Activated T-helper 1 cell treated with anti-CD3 and anti-CD28 coated beads, Interleukin-12 subunit alpha, Interleukin-12 subunit beta, Interleukin-2, Interleukin-4 antibody, amounts not matched to agents 30 ng/mL and 10 ng/mL and 1 ng/mL, durations not matched to agents 14 hours and 24 hours and 36 hours (primary cell): ENCODE measurements around the gene ARSB. TPM values are rescaled to one million over a fixed set of nuclear protein-coding genes. Genes with fewer than 3 reads are reported as not detected.

Experiments used
- DNase-seq: peaks from one replicate; pipeline ENCODE4 v3.0.0; 2021; ENCODE audit warnings: low spot score
- H3K27ac Mint-ChIP-seq: one replicate; pipeline ENCODE4 v1.8.0; 2021; ENCODE audit warnings: mild to moderate bottlenecking, mixed read lengths
- H3K27me3 Mint-ChIP-seq: one replicate; pipeline ENCODE4 v1.8.0; 2022; ENCODE audit warnings: mild to moderate bottlenecking, moderate library complexity, mixed read lengths; ENCODE audit not compliant: insufficient read depth
- H3K36me3 Mint-ChIP-seq: one replicate; pipeline ENCODE4 v1.8.0; 2021; ENCODE audit warnings: low read depth, mixed read lengths
- H3K4me1 Mint-ChIP-seq: one replicate; pipeline ENCODE4 v1.8.0; 2021; ENCODE audit warnings: low read depth, mixed read lengths
- H3K4me3 Mint-ChIP-seq: one replicate; pipeline ENCODE4 v1.8.0; 2021; ENCODE audit warnings: mild to moderate bottlenecking, moderate library complexity, mixed read lengths
- H3K9me3 Mint-ChIP-seq: one replicate; pipeline ENCODE4 v1.8.0; 2021; ENCODE audit warnings: mixed read lengths
- intact Hi-C: fragments of 100-400 bp; cut with micrococcal nuclease; formaldehyde crosslinking; loops from one replicate; pipeline ENCODE4 v1.15.1; 2024
- total RNA-seq: library from RNA; stranded (reverse); gene quantifications from 2 replicates; pipeline ENCODE4 v1.2.3, GENCODE V29; 2022

ARSB gene
- total RNA-seq, 1 donor from 2014 or later = 11.3 TPM

GRCh38 chr5:78810098-78810920 is 174.8 kb downstream of the ARSB start:
- H3K9me3 Mint-ChIP-seq = no peaks in the 10 kb centered on the region
- no peak for DNase-seq
- intact Hi-C loops = no loop called here
- H3K4me3 Mint-ChIP-seq = no peak overlapping the region
- no peaks in the 10 kb centered on the region for H3K4me1 Mint-ChIP-seq
- H3K27me3 Mint-ChIP-seq = no peaks in the 10 kb centered on the region
- no peak overlapping the region for H3K27ac Mint-ChIP-seq
- no peaks in the 10 kb centered on the region for H3K36me3 Mint-ChIP-seq

- H3K27ac Mint-ChIP-seq = no peak overlapping the region
- no peak for DNase-seq
- no peak overlapping the region for H3K4me3 Mint-ChIP-seq
- no peaks in the 10 kb centered on the region for H3K9me3 Mint-ChIP-seq
- H3K27me3 Mint-ChIP-seq = no peaks in the 10 kb centered on the region
- intact Hi-C loops = no loop called here
- H3K4me1 Mint-ChIP-seq = no peaks in the 10 kb centered on the region
- H3K36me3 Mint-ChIP-seq = no peaks in the 10 kb centered on the region
These were observed 175.7 kb downstream of the ARSB start for GRCh38 chr5:78809444-78809843.

- Mint-ChIP-seq H3K27ac (no peak overlapping the region), H3K4me1 (no peaks in the 10 kb centered on the region), H3K9me3 (no peaks in the 10 kb centered on the region), H3K4me3 (no peak overlapping the region), H3K27me3 (no peaks in the 10 kb centered on the region), H3K36me3 (no peaks in the 10 kb centered on the region)
- intact Hi-C loops = no loop called here
- no peak for DNase-seq
These were observed 176.3 kb downstream of the ARSB start for GRCh38 chr5:78808818-78809217.

GRCh38 chr5:78808380-78808779 is 176.7 kb downstream of the ARSB start:
- Mint-ChIP-seq H3K4me3 (no peak overlapping the region), H3K27ac (no peak overlapping the region), H3K4me1 (no peaks in the 10 kb centered on the region), H3K36me3 (no peaks in the 10 kb centered on the region), H3K27me3 (no peaks in the 10 kb centered on the region), H3K9me3 (no peaks in the 10 kb centered on the region)
- intact Hi-C loops = no loop called here
- DNase-seq = no peak

- no peak for DNase-seq
- Mint-ChIP-seq H3K4me1 (no peaks in the 10 kb centered on the region), H3K36me3 (no peaks in the 10 kb centered on the region), H3K27ac (no peak overlapping the region), H3K27me3 (no peaks in the 10 kb centered on the region), H3K4me3 (no peak overlapping the region), H3K9me3 (no peaks in the 10 kb centered on the region)
- intact Hi-C loops = no loop called here
These were observed 178.6 kb downstream of the ARSB start for GRCh38 chr5:78806544-78806943.

GRCh38 chr5:78805474-78806124 is 179.5 kb downstream of the ARSB start:
- Mint-ChIP-seq H3K4me3 (no peak overlapping the region), H3K9me3 (peaks cover 5% of the 10 kb centered on the region), H3K4me1 (no peaks in the 10 kb centered on the region), H3K27me3 (no peaks in the 10 kb centered on the region), H3K27ac (no peak overlapping the region), H3K36me3 (no peaks in the 10 kb centered on the region)
- intact Hi-C loops = no loop called here
- DNase-seq = no peak

GRCh38 chr5:78804995-78805394 is 180.1 kb downstream of the ARSB start:
- no peak for DNase-seq
- Mint-ChIP-seq H3K27me3 (no peaks in the 10 kb centered on the region), H3K27ac (no peak overlapping the region), H3K4me1 (no peaks in the 10 kb centered on the region), H3K9me3 (peaks cover 7% of the 10 kb centered on the region), H3K4me3 (no peak overlapping the region), H3K36me3 (no peaks in the 10 kb centered on the region)
- intact Hi-C loops = no loop called here

GRCh38 chr5:78803941-78804340 is 181.2 kb downstream of the ARSB start:
- Mint-ChIP-seq H3K4me3 (no peak overlapping the region), H3K27me3 (no peaks in the 10 kb centered on the region)
- intact Hi-C loops = no loop called here

GRCh38 chr5:78803353-78803752 is 181.8 kb downstream of the ARSB start:
- no peak for DNase-seq
- intact Hi-C loops = no loop called here
- no peak overlapping the region for H3K27ac Mint-ChIP-seq
- H3K27me3 Mint-ChIP-seq = no peaks in the 10 kb centered on the region
- no peaks in the 10 kb centered on the region for H3K4me1 Mint-ChIP-seq
- no peak overlapping the region for H3K4me3 Mint-ChIP-seq
- H3K9me3 Mint-ChIP-seq = peaks cover 7% of the 10 kb centered on the region
- no peaks in the 10 kb centered on the region for H3K36me3 Mint-ChIP-seq

More at GRCh38 chr5:78803941-78804340, 181.2 kb downstream of the ARSB start:
- Mint-ChIP-seq H3K27ac (no peak overlapping the region), H3K4me1 (no peaks in the 10 kb centered on the region), H3K36me3 (no peaks in the 10 kb centered on the region), H3K9me3 (peaks cover 7% of the 10 kb centered on the region)
- DNase-seq = no peak

GRCh38 chr5:78801413-78801812 is 183.7 kb downstream of the ARSB start:
- no peak for DNase-seq
- intact Hi-C loops = no loop called here

GRCh38 chr5:78799266-78800017 is 185.7 kb downstream of the ARSB start:
- H3K9me3 Mint-ChIP-seq = peaks cover 7% of the 10 kb centered on the region
- H3K36me3 Mint-ChIP-seq = no peaks in the 10 kb centered on the region
- intact Hi-C loops = no loop called here
- no peak overlapping the region for H3K4me3 Mint-ChIP-seq
- H3K4me1 Mint-ChIP-seq = no peaks in the 10 kb centered on the region
- H3K27ac Mint-ChIP-seq = no peak overlapping the region
- DNase-seq = no peak
- H3K27me3 Mint-ChIP-seq = no peaks in the 10 kb centered on the region

More at GRCh38 chr5:78801413-78801812, 183.7 kb downstream of the ARSB start:
- Mint-ChIP-seq H3K4me1 (no peaks in the 10 kb centered on the region), H3K27ac (no peak overlapping the region), H3K36me3 (no peaks in the 10 kb centered on the region), H3K27me3 (no peaks in the 10 kb centered on the region), H3K9me3 (peaks cover 7% of the 10 kb centered on the region), H3K4me3 (no peak overlapping the region)

GRCh38 chr5:78798673-78799029 is 186.5 kb downstream of the ARSB start:
- intact Hi-C loops = no loop called here
- Mint-ChIP-seq H3K27ac (no peak overlapping the region), H3K27me3 (no peaks in the 10 kb centered on the region)

More at GRCh38 chr5:78798673-78799029, 186.5 kb downstream of the ARSB start:
- Mint-ChIP-seq H3K36me3 (no peaks in the 10 kb centered on the region), H3K9me3 (peaks cover 7% of the 10 kb centered on the region), H3K4me1 (no peaks in the 10 kb centered on the region), H3K4me3 (no peak overlapping the region)
- DNase-seq = no peak
